DOHH2 (cell line): ENCODE results near the gene PRAME.

ENCODE experiments used
- CTCF ChIP-seq: fragments of 200-600 bp; sonication (generic); IDR thresholded peaks from one replicate; pipeline ENCODE4 v1.5.1; 2014; ENCODE audit warnings: antibody characterized with exemption, mild to moderate bottlenecking, low read depth, low read length; ENCODE audit not compliant: poor library complexity, severe bottlenecking
- EZH2phosphoT487 ChIP-seq: fragments of 200-600 bp; sonication (generic); IDR thresholded peaks from 2 replicates; pipeline ENCODE4 v1.6.1; 2017; ENCODE audit warnings: borderline replicate concordance, mild to moderate bottlenecking, antibody characterized with exemption, low read length, moderate library complexity, mixed read lengths

GRCh38 chr22:22605074-22605404, 46.0 kb upstream of the PRAME start:
- TF ChIP-seq CTCF (no peak), EZH2phosphoT487 (no peak)
